ENCODE measurements around the gene ZNF26.

DNA sequence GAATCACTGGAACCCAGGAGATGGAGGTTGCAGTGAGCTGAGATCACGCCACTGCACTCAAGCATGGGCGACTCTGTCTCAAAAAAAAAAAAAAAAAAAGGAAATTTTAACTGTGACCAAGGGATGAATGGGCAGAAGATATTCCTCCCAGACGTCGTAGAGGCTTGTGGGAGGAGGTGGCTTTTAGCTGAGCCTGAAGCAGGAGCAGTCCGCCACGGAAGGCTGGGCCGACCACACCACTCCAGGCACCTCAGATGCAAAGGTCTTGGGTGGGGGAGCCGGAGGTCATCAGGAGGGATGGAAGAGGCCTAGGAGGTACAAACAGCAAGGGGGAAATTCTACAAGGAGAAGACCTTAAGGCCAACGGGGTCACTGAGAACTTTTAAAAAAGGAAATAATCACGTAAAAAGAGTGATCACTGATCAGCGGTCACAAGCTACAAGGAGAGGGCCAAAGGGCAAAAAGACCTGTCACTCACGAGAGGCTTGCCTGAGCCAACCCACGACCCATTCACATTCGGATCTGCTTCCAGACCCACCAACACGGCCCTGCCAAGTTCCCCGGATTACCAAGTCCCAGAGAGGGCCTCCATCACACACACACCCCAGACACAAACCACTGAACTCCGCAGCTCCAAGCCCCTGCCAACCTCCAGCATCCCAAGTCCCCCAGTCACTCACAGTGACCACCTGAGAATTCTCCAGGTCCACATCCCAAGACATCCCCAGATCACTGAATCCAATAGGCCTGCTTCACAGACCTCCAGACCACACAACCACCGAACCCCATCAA lies 33.6 kb upstream of the ZNF26 start:
- TF ChIP-seq POLR2AphosphoS5 (IDR thresholded peaks at IDR 0.05; ENCODE audit: borderline replicate concordance, low read depth, low read length) = no peak
- no peak for TF ChIP-seq EZH2 (IDR thresholded peaks at IDR 0.05)

Measured in SK-N-MC (cell line).